NCI-H2171 treated with DMSO at 0.1 percent for 48 hours (cell line): ENCODE results near the gene CCDC186.

Experiments
- DNase-seq: peaks from one replicate; lab custom pipeline; 2025; lab: John Stamatoyannopoulos, UW

Gene CCDC186

GRCh38 chr10:114173921-114174694, at the start of gene CCDC186:
Gene CCDC186, minus strand, starts transcription at chr10:114174203. Its CDS starts 10,935 bp downstream, at chr10:114163268.
- peak; percentile 87 for DNase-seq

GRCh38 chr10:114223066-114223465, 49.1 kb upstream of the CCDC186 start:
- DNase-seq = no peak

GRCh38 chr10:114221235-114221634, 47.2 kb upstream of the CCDC186 start:
- no peak for DNase-seq

GRCh38 chr10:114220281-114220680, 46.3 kb upstream of the CCDC186 start:
- DNase-seq = no peak

- no peak for DNase-seq
Measured at GRCh38 chr10:114215033-114215432, 41.0 kb upstream of the CCDC186 start.

- no peak for DNase-seq
Measured at GRCh38 chr10:114212153-114212552, 38.1 kb upstream of the CCDC186 start.

- no peak for DNase-seq
Measured at GRCh38 chr10:114208351-114208750, 34.3 kb upstream of the CCDC186 start.

- DNase-seq = no peak
Measured at GRCh38 chr10:114207349-114207748, 33.3 kb upstream of the CCDC186 start.

GRCh38 chr10:114206902-114207301, 32.9 kb upstream of the CCDC186 start:
- DNase-seq = no peak

GRCh38 chr10:114202812-114203211, 28.8 kb upstream of the CCDC186 start:
- DNase-seq = no peak

- no peak for DNase-seq
Measured at GRCh38 chr10:114199239-114199638, 25.2 kb upstream of the CCDC186 start.

GRCh38 chr10:114195079-114195478, 21.1 kb upstream of the CCDC186 start:
- no peak for DNase-seq

GRCh38 chr10:114189700-114190099, 15.7 kb upstream of the CCDC186 start:
- DNase-seq = no peak

- no peak for DNase-seq
Measured at GRCh38 chr10:114188900-114189299, 14.9 kb upstream of the CCDC186 start.

- no peak for DNase-seq
Measured at GRCh38 chr10:114188001-114188400, 14.0 kb upstream of the CCDC186 start.

GRCh38 chr10:114184276-114184675, 10.3 kb upstream of the CCDC186 start:
- no peak for DNase-seq

GRCh38 chr10:114183563-114183962, 9.6 kb upstream of the CCDC186 start:
- DNase-seq = no peak

- DNase-seq = no peak
Measured at GRCh38 chr10:114181971-114182370, 8.0 kb upstream of the CCDC186 start.

GRCh38 chr10:114180937-114181336, 6.9 kb upstream of the CCDC186 start:
- DNase-seq = no peak

- DNase-seq = no peak
Measured at GRCh38 chr10:114179747-114180146, 5.7 kb upstream of the CCDC186 start.

GRCh38 chr10:114179148-114179547, 5.1 kb upstream of the CCDC186 start, which contains the start of gene TDRD1:
Gene TDRD1, plus strand, starts transcription at chr10:114179353. Its CDS starts 8,479 bp downstream, at chr10:114187832.
- DNase-seq = no peak

- no peak for DNase-seq
Measured at GRCh38 chr10:114176511-114176910, 2.5 kb upstream of the CCDC186 start.

GRCh38 chr10:114175667-114176066, 1.7 kb upstream of the CCDC186 start:
- DNase-seq = no peak

GRCh38 chr10:114174695-114175188, 739 bp upstream of the CCDC186 start:
- peak; percentile 55 for DNase-seq
